Measurements from ENCODE around the gene NIP7. TPM values are rescaled to one million over a fixed set of nuclear protein-coding genes. Genes with fewer than 3 reads are reported as not detected.

NIP7 gene
- total RNA-seq, 2 donors from 2014 or later: 11.0 to 33.4 TPM

DNA sequence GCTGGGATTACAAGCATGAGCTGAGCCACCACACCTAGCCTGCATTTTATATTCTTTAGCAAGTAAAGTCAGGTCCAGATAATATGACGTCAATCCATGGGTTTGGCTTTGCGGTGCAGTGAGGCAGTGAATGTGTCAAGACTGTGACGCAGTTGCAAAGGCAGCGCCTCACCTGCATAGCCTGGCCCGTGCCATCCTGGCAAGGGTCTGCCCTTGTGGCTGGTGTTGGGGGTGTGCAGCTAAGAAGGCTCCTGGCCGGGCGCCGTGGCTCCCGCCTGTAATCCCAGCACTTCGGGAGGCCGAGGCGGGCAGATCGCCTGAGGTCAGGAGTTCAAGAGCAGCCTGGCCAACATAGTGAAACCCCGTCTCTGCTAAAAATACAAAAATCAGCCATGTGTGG is 16.2 kb upstream of the NIP7 start:
- Histone ChIP-seq H3K36me3 (peaks cover 72% of the 10 kb centered on the region), H3K27ac (no peak overlapping the region), H3K4me3 (no peak overlapping the region), H3K27me3 (replicated peaks; ENCODE audit: insufficient read depth) (no peaks in the 10 kb centered on the region), H3K4me1 (ENCODE audit: control insufficient read depth in 1 of 2, low read depth in 2 of 2) (peaks cover 0 to 25% of the 10 kb centered on the region in 2 donors), H3K9me3 (no peaks in the 10 kb centered on the region)
- TF ChIP-seq, protein P1, sequence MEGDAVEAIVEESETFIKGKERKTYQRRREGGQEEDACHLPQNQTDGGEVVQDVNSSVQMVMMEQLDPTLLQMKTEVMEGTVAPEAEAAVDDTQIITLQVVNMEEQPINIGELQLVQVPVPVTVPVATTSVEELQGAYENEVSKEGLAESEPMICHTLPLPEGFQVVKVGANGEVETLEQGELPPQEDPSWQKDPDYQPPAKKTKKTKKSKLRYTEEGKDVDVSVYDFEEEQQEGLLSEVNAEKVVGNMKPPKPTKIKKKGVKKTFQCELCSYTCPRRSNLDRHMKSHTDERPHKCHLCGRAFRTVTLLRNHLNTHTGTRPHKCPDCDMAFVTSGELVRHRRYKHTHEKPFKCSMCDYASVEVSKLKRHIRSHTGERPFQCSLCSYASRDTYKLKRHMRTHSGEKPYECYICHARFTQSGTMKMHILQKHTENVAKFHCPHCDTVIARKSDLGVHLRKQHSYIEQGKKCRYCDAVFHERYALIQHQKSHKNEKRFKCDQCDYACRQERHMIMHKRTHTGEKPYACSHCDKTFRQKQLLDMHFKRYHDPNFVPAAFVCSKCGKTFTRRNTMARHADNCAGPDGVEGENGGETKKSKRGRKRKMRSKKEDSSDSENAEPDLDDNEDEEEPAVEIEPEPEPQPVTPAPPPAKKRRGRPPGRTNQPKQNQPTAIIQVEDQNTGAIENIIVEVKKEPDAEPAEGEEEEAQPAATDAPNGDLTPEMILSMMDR (IDR thresholded peaks at IDR 0.05): no peak
- no peak for ATAC-seq (ENCODE audit: insufficient number of reproducible peaks, low FRiP score, low read depth)
- no peak for DNase-seq (ENCODE audit: low spot score)

DNA sequence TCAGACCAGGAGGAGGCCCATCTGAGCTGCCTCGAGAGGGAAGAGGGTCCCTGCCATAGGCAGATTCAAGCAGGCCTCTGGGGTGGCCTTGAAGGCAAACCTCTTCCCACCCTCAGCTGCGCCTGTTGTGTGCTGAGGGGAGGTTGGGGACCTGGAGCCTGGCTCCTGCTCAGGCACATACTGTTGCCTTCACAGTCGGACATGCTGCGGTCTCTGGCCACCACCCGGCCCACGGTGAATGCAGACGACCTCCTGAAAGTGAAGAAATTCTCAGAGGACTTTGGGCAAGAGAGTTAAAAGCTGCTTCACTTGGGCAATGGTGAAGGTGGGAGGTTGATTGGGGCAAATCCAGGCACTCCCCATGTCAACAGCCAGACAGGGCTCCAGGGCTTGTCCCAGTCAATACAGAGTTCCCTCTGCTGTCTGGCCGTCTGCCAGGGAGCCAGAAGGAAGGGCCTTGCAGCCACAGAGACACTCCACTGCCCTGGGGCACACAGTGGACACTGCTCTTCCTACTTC is 15.5 kb upstream of the NIP7 start:
- H3K27me3 ChIP-seq (replicated peaks; ENCODE audit: insufficient read depth): no peaks in the 10 kb centered on the region
- H3K27ac ChIP-seq: no peak overlapping the region
- H3K4me3 ChIP-seq: no peak overlapping the region
- ATAC-seq (ENCODE audit: insufficient number of reproducible peaks, low FRiP score, low read depth) (no peak), DNase-seq (ENCODE audit: low spot score) (no peak)
- peaks cover 66% of the 10 kb centered on the region for H3K36me3 ChIP-seq
- H3K4me1 ChIP-seq (ENCODE audit: control insufficient read depth in 1 of 2, low read depth in 2 of 2): peaks cover 0 to 31% of the 10 kb centered on the region in 2 donors
- TF ChIP-seq, protein P1 (IDR thresholded peaks at IDR 0.05): no peak
- no peaks in the 10 kb centered on the region for H3K9me3 ChIP-seq

DNA sequence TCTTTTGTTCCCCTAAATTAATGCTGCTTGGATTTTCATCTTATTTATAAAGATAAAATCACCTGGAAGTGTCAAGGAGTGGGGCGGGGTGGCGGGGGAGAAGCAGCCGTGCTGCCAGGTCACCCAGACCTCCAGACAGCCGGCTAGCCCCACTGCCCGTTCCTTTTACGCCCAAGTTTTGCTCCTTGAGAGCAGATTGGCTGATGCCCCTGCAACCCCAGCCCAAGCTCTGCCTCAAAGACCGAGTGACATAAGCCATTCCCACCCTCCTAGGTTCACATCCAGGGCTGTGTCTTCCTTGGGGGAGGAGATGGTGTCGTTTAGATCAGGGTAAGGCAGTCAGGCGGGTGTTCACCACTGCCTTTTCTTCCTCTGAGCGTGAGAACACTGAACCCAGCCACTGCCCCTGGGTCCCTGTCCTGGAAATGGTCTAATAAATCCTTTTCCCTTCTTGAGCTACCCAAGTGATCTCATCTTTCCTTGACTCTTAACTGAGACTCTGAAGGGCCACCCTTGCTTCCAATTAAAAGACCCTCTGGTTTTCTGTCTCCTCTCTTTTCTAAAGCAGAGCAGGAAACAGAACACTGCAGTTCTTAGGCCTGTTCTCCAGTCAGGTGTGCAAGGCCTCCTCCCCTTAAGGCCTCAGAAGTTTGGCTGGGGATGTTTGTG is 14.9 kb upstream of the NIP7 start:
- DNase-seq (ENCODE audit: low spot score) (no peak), ATAC-seq (ENCODE audit: insufficient number of reproducible peaks, low FRiP score, low read depth) (no peak)
- Histone ChIP-seq H3K9me3 (no peaks in the 10 kb centered on the region), H3K27ac (no peak overlapping the region), H3K36me3 (peaks cover 59% of the 10 kb centered on the region), H3K4me1 (ENCODE audit: control insufficient read depth in 1 of 2, low read depth in 2 of 2) (peaks cover 4 to 38% of the 10 kb centered on the region in 2 donors), H3K4me3 (no peak overlapping the region), H3K27me3 (replicated peaks; ENCODE audit: insufficient read depth) (no peaks in the 10 kb centered on the region)
- TF ChIP-seq, protein P1 (IDR thresholded peaks at IDR 0.05): no peak

DNA sequence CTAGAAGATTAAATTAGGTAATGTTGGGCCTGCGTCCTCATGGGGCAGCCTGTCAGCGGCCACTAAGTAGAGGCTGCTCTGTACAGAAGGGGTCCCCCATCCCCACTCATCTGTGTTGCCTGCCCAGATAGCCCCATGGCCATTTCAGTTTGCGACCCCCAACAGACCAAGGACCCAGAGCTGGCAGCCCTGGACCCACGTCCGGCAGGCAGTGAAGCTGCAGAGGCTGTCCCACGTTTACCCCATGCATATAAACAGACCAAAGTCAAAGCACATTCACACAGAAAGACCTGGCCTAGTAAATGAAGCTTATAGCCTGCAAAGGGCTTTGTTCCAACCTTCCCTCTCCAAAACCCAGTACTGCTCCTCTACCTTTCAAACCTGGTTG is 13.8 kb upstream of the NIP7 start:
- Histone ChIP-seq H3K36me3 (peaks cover 49% of the 10 kb centered on the region), H3K27me3 (replicated peaks; ENCODE audit: insufficient read depth) (no peaks in the 10 kb centered on the region), H3K4me3 (no peak overlapping the region), H3K27ac (no peak overlapping the region), H3K9me3 (no peaks in the 10 kb centered on the region), H3K4me1 (ENCODE audit: control insufficient read depth in 1 of 2, low read depth in 2 of 2) (peaks cover 4 to 40% of the 10 kb centered on the region in 2 donors)
- ATAC-seq (ENCODE audit: insufficient number of reproducible peaks, low FRiP score, low read depth): no peak
- no peak for DNase-seq (ENCODE audit: low spot score)
- TF ChIP-seq, protein P1 (IDR thresholded peaks at IDR 0.05): no peak

DNA sequence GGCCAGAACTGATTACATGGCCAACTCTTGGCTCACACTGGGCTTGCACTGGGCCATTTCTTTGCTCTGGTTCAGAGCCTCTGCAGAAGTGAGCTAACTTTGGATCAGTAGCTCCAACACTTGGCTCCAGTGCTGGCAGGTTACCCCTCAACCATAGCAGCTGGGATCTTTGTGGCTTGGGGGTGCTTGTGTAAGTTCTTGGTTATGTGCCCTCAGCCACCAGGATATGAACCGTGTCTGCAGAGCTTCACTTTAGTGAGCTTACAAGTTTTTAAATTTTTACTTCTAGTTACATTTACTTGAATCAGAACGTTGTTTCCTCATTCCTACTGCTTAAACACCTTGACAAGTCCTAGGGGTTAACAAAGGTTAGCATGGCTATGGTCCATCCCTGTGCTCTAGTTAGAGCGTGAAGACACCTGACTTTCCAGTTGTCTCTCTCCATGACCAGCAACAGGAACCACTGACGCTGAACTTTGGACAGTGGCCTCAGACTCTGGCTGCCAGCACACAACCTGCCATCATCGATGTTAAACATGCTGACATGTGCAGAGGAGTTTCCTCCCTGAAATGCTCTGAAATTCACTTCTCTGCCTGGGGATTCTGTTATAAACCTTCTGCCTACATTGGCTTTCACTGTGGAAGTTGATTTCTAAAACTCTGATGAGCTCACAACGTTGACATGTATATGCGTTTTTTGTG is 13.2 kb upstream of the NIP7 start:
- DNase-seq (ENCODE audit: low spot score) (no peak), ATAC-seq (ENCODE audit: insufficient number of reproducible peaks, low FRiP score, low read depth) (no peak)
- TF ChIP-seq, protein P1 (IDR thresholded peaks at IDR 0.05): no peak
- Histone ChIP-seq H3K36me3 (peaks cover 43% of the 10 kb centered on the region), H3K4me1 (ENCODE audit: control insufficient read depth in 1 of 2, low read depth in 2 of 2) (peaks cover 8 to 44% of the 10 kb centered on the region in 2 donors), H3K9me3 (no peaks in the 10 kb centered on the region), H3K4me3 (no peak overlapping the region), H3K27me3 (replicated peaks; ENCODE audit: insufficient read depth) (no peaks in the 10 kb centered on the region), H3K27ac (no peak overlapping the region)
